CD4-positive, alpha-beta T cell (primary cell): ENCODE measurements around the gene SFT2D1. TPM values are rescaled to one million over a fixed set of nuclear protein-coding genes. Genes with fewer than 3 reads are reported as not detected.

ENCODE experiments used
- ATAC-seq: fragments of 200-7000 bp; cut with Tn5 transposase; one replicate; pipeline ENCODE4 v1.10.0; 2022; ENCODE audit warnings: mild to moderate bottlenecking; ENCODE audit not compliant: poor library complexity
- CTCF ChIA-PET: fragments of 350-600 bp; sonication (Branson Sonifier 250); formaldehyde crosslinking; loops from one replicate; lab custom pipeline; 2021; ENCODE audit warnings: antibody characterized with exemption, inconsistent platforms; lab: Charles Lee
- POLR2A ChIA-PET: fragments of 350-600 bp; sonication (Branson Sonifier 250); formaldehyde crosslinking; loops from one replicate; lab custom pipeline; 2021; ENCODE audit warnings: antibody characterized with exemption, inconsistent platforms; lab: Charles Lee
- DNase-seq, 14 experiments: peaks; one replicate each; pipeline ENCODE4 v3.0.0-alpha.2; 2013 to 2020; ENCODE audit warnings: mixed read lengths in 2 of 14
- H3K27ac ChIP-seq, 2 donors: one replicate each; pipeline versions ENCODE4 v1.5.1 to v1.7.0; 2013; ENCODE audit warnings: low read length in 2 of 2, low read depth in 1 of 2, mild to moderate bottlenecking in 1 of 2
- H3K27me3 ChIP-seq, 2 experiments: 1 replicate in 1 of 2; 2 replicates in 1 of 2; pipeline versions ENCODE4 v1.6.1 to v1.7.0; 2013; ENCODE audit warnings: low read length in 2 of 2, control low read depth in 1 of 2, mild to moderate bottlenecking in 1 of 2, moderate library complexity in 1 of 2; ENCODE audit not compliant: insufficient read depth in 2 of 2, control insufficient read depth in 1 of 2
- H3K36me3 ChIP-seq: one replicate; pipeline ENCODE4 v1.6.1; 2013; ENCODE audit warnings: low read length, control low read depth; ENCODE audit not compliant: insufficient read depth
- H3K4me1 ChIP-seq: one replicate; pipeline ENCODE4 v1.6.1; 2013; ENCODE audit warnings: low read length, control low read depth; ENCODE audit not compliant: insufficient read depth
- H3K4me3 ChIP-seq: one replicate; pipeline ENCODE4 v1.5.1; 2013; ENCODE audit warnings: mild to moderate bottlenecking, low read length, moderate library complexity
- H3K9me3 ChIP-seq, 2 experiments: 1 replicate in 1 of 2; 2 replicates in 1 of 2; pipeline versions ENCODE4 v1.6.1 to v1.7.0; 2013; ENCODE audit warnings: low read length in 2 of 2, mild to moderate bottlenecking in 2 of 2, control low read depth in 1 of 2, moderate library complexity in 1 of 2; ENCODE audit not compliant: control insufficient read depth in 1 of 2, insufficient read depth in 1 of 2
- H3K27ac Mint-ChIP-seq: one replicate; pipeline ENCODE4 v1.8.0; 2020; ENCODE audit warnings: mixed read lengths
- H3K27me3 Mint-ChIP-seq: one replicate; pipeline ENCODE4 v1.8.0; 2021; ENCODE audit warnings: mixed read lengths
- H3K36me3 Mint-ChIP-seq: one replicate; pipeline ENCODE4 v1.8.0; 2021; ENCODE audit warnings: low read depth, mixed read lengths
- H3K4me1 Mint-ChIP-seq: one replicate; pipeline ENCODE4 v1.8.0; 2021; ENCODE audit warnings: low read depth, mixed read lengths
- H3K4me3 Mint-ChIP-seq: one replicate; pipeline ENCODE4 v1.8.0; 2020; ENCODE audit warnings: mild to moderate bottlenecking, mixed read lengths
- H3K9me3 Mint-ChIP-seq: one replicate; pipeline ENCODE4 v1.8.0; 2020; ENCODE audit warnings: mixed read lengths
- intact Hi-C, 2 experiments: fragments of 100-400 bp; cut with DNase I in 1 of 2; cut with micrococcal nuclease in 1 of 2; formaldehyde crosslinking; loops; one replicate each; pipeline versions ENCODE4 v1.15.1 to v1.9.0; 2023 to 2025; cut with DNase I, micrococcal nuclease
- total RNA-seq, 174 experiments: library from RNA in 2 of 174; stranded (reverse) in 2 of 174; gene quantifications; one replicate each; pipeline ENCODE4 v1.2.3 and lab custom pipeline; 2021 to 2026
- TF ChIP-seq, protein P1 (sequence below): fragments of 200-600 bp; IDR thresholded peaks from one replicate; pipeline ENCODE4 v1.8.0; 2022; ENCODE audit warnings: antibody characterized with exemption, mild to moderate bottlenecking

SFT2D1 gene
- total RNA-seq, 2 experiments from 2014 or later, result 10.4 to 12.5 TPM

DNA sequence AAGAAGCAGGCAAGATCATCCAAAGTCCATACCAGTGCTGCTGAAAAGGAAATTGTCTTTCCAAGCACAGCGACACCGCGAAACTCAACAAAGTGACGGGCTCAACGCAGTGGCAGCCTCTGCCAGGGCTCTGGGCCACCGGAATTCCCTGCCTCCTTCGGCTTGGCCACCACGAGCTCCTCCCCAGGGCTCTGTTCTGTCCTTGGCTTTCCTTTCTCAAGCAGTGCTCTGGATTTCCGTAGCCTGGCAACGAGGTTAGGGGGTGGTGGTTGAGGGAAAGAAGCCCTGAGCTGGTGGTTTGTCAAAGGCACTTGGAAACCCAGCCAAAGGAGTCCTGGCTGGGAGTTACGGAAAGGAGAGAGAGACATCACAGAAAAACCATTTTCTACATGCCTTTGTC is 65.3 kb downstream of the SFT2D1 start:
- Mint-ChIP-seq H3K9me3 (no peaks in the 10 kb centered on the region), H3K36me3 (no peaks in the 10 kb centered on the region), H3K4me3 (no peak overlapping the region), H3K27ac (no peak overlapping the region), H3K4me1 (peaks cover 8% of the 10 kb centered on the region), H3K27me3 (peaks cover 8% of the 10 kb centered on the region)
- ChIA-PET POLR2A (no interaction called here), CTCF (interaction anchor here (1.7 kb wide), 1 partner anchor 124 kb away, joined by 12 read pairs; no protein-coding TSS in a partner anchor)
- H3K4me1 ChIP-seq, result peaks cover 10% of the 10 kb centered on the region
- H3K4me3 ChIP-seq, result no peak overlapping the region
- DNase-seq (no peak), ATAC-seq (no peak)
- H3K9me3 ChIP-seq, result no peaks in the 10 kb centered on the region
- H3K27ac ChIP-seq, result no peak overlapping the region
- intact Hi-C loops, result loop anchor here (5.0 to 10.0 kb wide), 3 partner anchors 105 to 238 kb away; partner anchors contain the start of gene MPC1 (in 2 of the 2)
- no peaks in the 10 kb centered on the region for H3K36me3 ChIP-seq
- TF ChIP-seq, protein P1, sequence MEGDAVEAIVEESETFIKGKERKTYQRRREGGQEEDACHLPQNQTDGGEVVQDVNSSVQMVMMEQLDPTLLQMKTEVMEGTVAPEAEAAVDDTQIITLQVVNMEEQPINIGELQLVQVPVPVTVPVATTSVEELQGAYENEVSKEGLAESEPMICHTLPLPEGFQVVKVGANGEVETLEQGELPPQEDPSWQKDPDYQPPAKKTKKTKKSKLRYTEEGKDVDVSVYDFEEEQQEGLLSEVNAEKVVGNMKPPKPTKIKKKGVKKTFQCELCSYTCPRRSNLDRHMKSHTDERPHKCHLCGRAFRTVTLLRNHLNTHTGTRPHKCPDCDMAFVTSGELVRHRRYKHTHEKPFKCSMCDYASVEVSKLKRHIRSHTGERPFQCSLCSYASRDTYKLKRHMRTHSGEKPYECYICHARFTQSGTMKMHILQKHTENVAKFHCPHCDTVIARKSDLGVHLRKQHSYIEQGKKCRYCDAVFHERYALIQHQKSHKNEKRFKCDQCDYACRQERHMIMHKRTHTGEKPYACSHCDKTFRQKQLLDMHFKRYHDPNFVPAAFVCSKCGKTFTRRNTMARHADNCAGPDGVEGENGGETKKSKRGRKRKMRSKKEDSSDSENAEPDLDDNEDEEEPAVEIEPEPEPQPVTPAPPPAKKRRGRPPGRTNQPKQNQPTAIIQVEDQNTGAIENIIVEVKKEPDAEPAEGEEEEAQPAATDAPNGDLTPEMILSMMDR, result no peak
- H3K27me3 ChIP-seq, result no peaks in the 10 kb centered on the region

DNA sequence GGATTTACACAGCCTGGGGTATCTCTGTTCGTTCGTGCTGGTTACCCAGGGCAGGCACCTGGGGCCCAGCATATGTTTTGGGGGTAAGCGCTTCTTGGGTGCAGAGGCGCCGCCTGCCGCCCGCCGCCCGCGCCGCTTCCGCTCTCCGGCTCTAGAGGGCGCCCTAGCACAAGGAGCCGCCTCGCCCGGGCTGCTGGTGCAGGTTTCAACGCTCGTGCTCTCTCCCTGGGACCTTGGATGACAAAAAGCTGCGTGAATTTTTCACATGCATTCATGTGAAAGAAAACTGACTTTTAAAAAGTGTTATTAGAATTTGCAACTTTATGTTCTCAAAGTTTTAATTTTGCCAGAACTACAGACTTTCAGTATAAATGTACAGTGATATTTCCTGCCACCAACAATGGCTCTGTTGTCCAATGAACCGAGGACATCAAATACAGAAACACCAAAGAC is 66.6 kb downstream of the SFT2D1 start:
- Histone ChIP-seq H3K27me3 (no peaks in the 10 kb centered on the region), H3K4me3 (no peak overlapping the region), H3K9me3 (no peaks in the 10 kb centered on the region), H3K27ac (no peak overlapping the region), H3K36me3 (no peaks in the 10 kb centered on the region), H3K4me1 (peaks cover 10% of the 10 kb centered on the region)
- Mint-ChIP-seq H3K27me3 (peaks cover 8% of the 10 kb centered on the region), H3K9me3 (no peaks in the 10 kb centered on the region), H3K36me3 (no peaks in the 10 kb centered on the region), H3K4me3 (no peak overlapping the region), H3K4me1 (peaks cover 8% of the 10 kb centered on the region), H3K27ac (no peak overlapping the region)
- peak; percentile 96 for ATAC-seq
- ChIA-PET POLR2A (no interaction called here), CTCF (interaction anchor here (0.6 to 1.7 kb wide), 4 partner anchors 9 to 125 kb away, joined by 3 to 12 read pairs (median 3); no protein-coding TSS in a partner anchor)
- DNase-seq, result peak; percentile 47 to 91 (median 80)
- intact Hi-C loops, result loop anchor here (1.0 to 10.0 kb wide), 4 partner anchors 107 to 239 kb away; partner anchors contain the start of gene MPC1 (in 2 of the 2)
- TF ChIP-seq, protein P1, result peak; percentile 98

GRCh38 chr6:166274739-166275370 is 67.5 kb downstream of the SFT2D1 start:
- H3K4me1 Mint-ChIP-seq, result peaks cover 8% of the 10 kb centered on the region
- ATAC-seq, result no peak

More at GRCh38 chr6:166274739-166275370, 67.5 kb downstream of the SFT2D1 start:
- POLR2A ChIA-PET, result no interaction called here
- Mint-ChIP-seq H3K27me3 (peaks cover 11% of the 10 kb centered on the region), H3K9me3 (no peaks in the 10 kb centered on the region), H3K4me3 (no peak overlapping the region), H3K36me3 (no peaks in the 10 kb centered on the region), H3K27ac (no peak overlapping the region)
- Histone ChIP-seq H3K27ac (no peak overlapping the region), H3K4me3 (no peak overlapping the region), H3K4me1 (peaks cover 10% of the 10 kb centered on the region), H3K36me3 (no peaks in the 10 kb centered on the region), H3K27me3 (peaks cover 0 to 3% of the 10 kb centered on the region in 2 experiments), H3K9me3 (no peaks in the 10 kb centered on the region)
- CTCF ChIA-PET, result interaction anchor here (1.7 kb wide), 1 partner anchor 126 kb away, joined by 12 read pairs; no protein-coding TSS in a partner anchor
- intact Hi-C loops, result loop anchor here (1.0 to 10.0 kb wide), 4 partner anchors 107 to 240 kb away; partner anchors contain the start of gene MPC1 (in 2 of the 2)
- DNase-seq, result no peak
- TF ChIP-seq, protein P1, result no peak
